ENCODE results near the gene GLTPD2. TPM values are rescaled to one million over a fixed set of nuclear protein-coding genes. Genes with fewer than 3 reads are reported as not detected.

GLTPD2 gene
- total and polyA plus RNA-seq, 2 experiments from 2014 or later = 0.47 to 1.3 TPM

GRCh38 chr17:4816826-4817225, 28.1 kb downstream of the GLTPD2 start (continued):
- no peak for TF ChIP-seq ZNF462 (CRISPR knock-in tag; IDR thresholded peaks at IDR 0.05)

GRCh38 chr17:4818276-4818675, 29.5 kb downstream of the GLTPD2 start:
- no peak overlapping the region for H3K27ac Mint-ChIP-seq
- no peak overlapping the region for H3K4me3 Mint-ChIP-seq
- Histone ChIP-seq H2AFZ (no peak overlapping the region), H3F3A (replicated peaks; ENCODE audit: low read depth) (0 out of 2 replicates have a peak, but pooled peaks cover 3% of the 10 kb centered on the region), H4K20me1 (replicated peaks; ENCODE audit: insufficient read depth) (no peaks in the 10 kb centered on the region; the same call in 1 of the 2 replicates), H3K27me3 (ENCODE audit: insufficient read depth) (no peaks in the 10 kb centered on the region), H3K4me3 (no peak overlapping the region), H3K4me1 (ENCODE audit: insufficient read depth) (no peaks in the 10 kb centered on the region), H3K36me3 (ENCODE audit: insufficient read depth) (peaks cover 13% of the 10 kb centered on the region), H3K27ac (ENCODE audit: low read depth) (no peak overlapping the region), H3K79me2 (replicated peaks; ENCODE audit: insufficient read depth) (no peaks in the 10 kb centered on the region), H3K4me2 (no peak overlapping the region), H3K9me2 (ENCODE audit: insufficient read depth) (no peaks in the 10 kb centered on the region)
- DNase-seq (ENCODE audit: low spot score) (peak; percentile 53), ATAC-seq (peak; percentile 85)
- H3K4me1 Mint-ChIP-seq = no peaks in the 10 kb centered on the region
- peaks cover 35% of the 10 kb centered on the region for H3K36me3 Mint-ChIP-seq (ENCODE audit: low read depth)
- H3K9me3 Mint-ChIP-seq = peaks cover 2% of the 10 kb centered on the region; the same call in 2 of the 3 replicates
- H3K27me3 Mint-ChIP-seq (ENCODE audit: insufficient read depth, low read depth, poor library complexity) = peaks cover 4% of the 10 kb centered on the region
- TF ChIP-seq ZNF114 (CRISPR knock-in tag; IDR thresholded peaks at IDR 0.05) (no peak), POLR2AphosphoS5 (IDR thresholded peaks at IDR 0.05; ENCODE audit: low read depth) (no peak), EZH2 (IDR thresholded peaks at IDR 0.05; ENCODE audit: low read depth, unreplicated experiment) (no peak), JUNB (IDR thresholded peaks at IDR 0.05; ENCODE audit: unreplicated experiment) (no peak), REST (IDR thresholded peaks at IDR 0.05; ENCODE audit: unreplicated experiment) (no peak), STAT1 (IDR thresholded peaks at IDR 0.05; ENCODE audit: unreplicated experiment) (no peak), NANOG (IDR thresholded peaks at IDR 0.05; ENCODE audit: borderline replicate concordance) (no peak), CREB1 (CRISPR knock-in tag; IDR thresholded peaks at IDR 0.05; ENCODE audit: low read depth) (no peak), ETS1 (IDR thresholded peaks at IDR 0.05) (no peak)

Data from GM23338 (cell line).